Measurements from ENCODE around the gene FAM229B. TPM values are rescaled to one million over a fixed set of nuclear protein-coding genes. Genes with fewer than 3 reads are reported as not detected.

FAM229B gene
- total and polyA plus RNA-seq, 2 of the 8 experiments (the other 6 are each of a cell fraction or from before 2014, with no cell fraction given), result 10.0 to 10.4 TPM

DNA sequence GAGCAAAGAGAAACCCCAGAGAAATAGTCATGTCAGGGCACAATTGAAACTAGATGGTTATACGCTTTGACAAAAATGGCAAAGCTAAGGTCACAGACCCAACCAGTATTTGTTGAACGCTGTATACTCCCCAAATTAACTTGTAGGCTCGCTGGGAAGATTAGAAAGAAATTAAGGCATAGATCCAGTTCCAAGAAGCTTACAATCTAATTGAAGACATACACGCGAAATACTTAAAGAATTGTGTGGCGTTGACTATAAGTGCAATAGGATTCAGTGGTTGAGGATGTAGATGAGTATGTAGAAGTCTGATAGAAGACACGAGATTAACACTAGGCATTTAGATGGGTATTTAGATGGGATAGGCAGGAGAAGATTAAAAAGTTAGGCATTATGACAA is 525 bp downstream of the FAM229B start (continued):
- TF ChIP-seq, protein P1, sequence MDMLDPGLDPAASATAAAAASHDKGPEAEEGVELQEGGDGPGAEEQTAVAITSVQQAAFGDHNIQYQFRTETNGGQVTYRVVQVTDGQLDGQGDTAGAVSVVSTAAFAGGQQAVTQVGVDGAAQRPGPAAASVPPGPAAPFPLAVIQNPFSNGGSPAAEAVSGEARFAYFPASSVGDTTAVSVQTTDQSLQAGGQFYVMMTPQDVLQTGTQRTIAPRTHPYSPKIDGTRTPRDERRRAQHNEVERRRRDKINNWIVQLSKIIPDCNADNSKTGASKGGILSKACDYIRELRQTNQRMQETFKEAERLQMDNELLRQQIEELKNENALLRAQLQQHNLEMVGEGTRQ (IDR thresholded peaks at IDR 0.05; ENCODE audit: low read length), result no peak
- TF ChIP-seq JUN (IDR thresholded peaks at IDR 0.05; ENCODE audit: low read depth, low read length) (no peak), SP1 (IDR thresholded peaks at IDR 0.05; ENCODE audit: low read depth, low read length) (no peak), HDAC2 (IDR thresholded peaks at IDR 0.05; ENCODE audit: borderline replicate concordance in 1 of 2, low read depth in 2 of 2, low read length in 2 of 2) (no peak), CTBP2 (IDR thresholded peaks at IDR 0.05; ENCODE audit: borderline replicate concordance, insufficient read depth, insufficient read length, low read length) (no peak), MAX (IDR thresholded peaks at IDR 0.05) (no peak), TEAD4 (IDR thresholded peaks at IDR 0.05; ENCODE audit: low read depth, low read length) (no peak)

Data from H1 (cell line).